HepG2 (cell line): ENCODE measurements around the gene SCAPER. TPM values are rescaled to one million over a fixed set of nuclear protein-coding genes. Genes with fewer than 3 reads are reported as not detected.

Source experiments
- CTCF ChIP-seq: sonication (generic); formaldehyde crosslinking; IDR thresholded peaks from 2 replicates; pipeline ENCODE4 v1.5.0; 2020; ENCODE audit warnings: mild to moderate bottlenecking, missing genetic modification reagents, moderate library complexity
- FOSL2 ChIP-seq: sonication (generic); formaldehyde crosslinking; IDR thresholded peaks from 2 replicates; pipeline ENCODE4 v1.4.0; 2020; ENCODE audit warnings: missing genetic modification reagents
- HDAC2 ChIP-seq: sonication (generic); formaldehyde crosslinking; IDR thresholded peaks from 2 replicates; pipeline ENCODE4 v1.4.0; 2020; ENCODE audit warnings: missing genetic modification reagents
- HMGXB3 ChIP-seq: sonication (generic); formaldehyde crosslinking; IDR thresholded peaks from 2 replicates; pipeline ENCODE4 v1.4.0; 2020; ENCODE audit warnings: missing genetic modification reagents, borderline replicate concordance
- ZNF496 ChIP-seq: sonication (generic); formaldehyde crosslinking; IDR thresholded peaks from 2 replicates; pipeline ENCODE4 v1.8.1; 2023; ENCODE audit warnings: mild to moderate bottlenecking, moderate library complexity, missing genetic modification reagents; ENCODE audit not compliant: insufficient replicate concordance
- ZNF710 ChIP-seq: sonication (generic); formaldehyde crosslinking; IDR thresholded peaks from 2 replicates; pipeline ENCODE4 v1.5.0; 2020; ENCODE audit warnings: mild to moderate bottlenecking, missing genetic modification reagents, borderline replicate concordance
- polyA plus RNA-seq, 8 experiments: library from polyadenylated mRNA; depleted of rRNA in 3 of 8; stranded (reverse) in 7 of 8; unstranded in 1 of 8; fragments of >200 nt; fragmentation: Illumina TruSeq in 4 of 8; extraction: Trizol in 4 of 8; gene quantifications; 2 replicates each; pipeline versions ENCODE4 v1.2.1 to v1.2.3, GENCODE V29; 2011 to 2016; ENCODE audit warnings: low read depth in 4 of 8, missing spikeins in 1 of 8, mixed read lengths in 1 of 8; ENCODE audit not compliant: insufficient read depth in 1 of 8
- total RNA-seq, 5 experiments: library from RNA; depleted of rRNA; stranded (reverse); fragments of >200 nt; fragmentation: Illumina TruSeq; extraction: Trizol; gene quantifications; 2 replicates each; pipeline ENCODE4 v1.2.3, GENCODE V29; 2016; ENCODE audit warnings: low read depth in 1 of 5
- TF ChIP-seq, protein P1 (sequence below): sonication (generic); formaldehyde crosslinking; IDR thresholded peaks from 2 replicates; pipeline ENCODE4 v1.5.0; 2020; ENCODE audit warnings: mild to moderate bottlenecking, missing genetic modification reagents, borderline replicate concordance

Gene SCAPER
- total and polyA plus RNA-seq, 2 of the 13 experiments (the other 11 are each of a cell fraction or from before 2014, with no cell fraction given): 4.3 to 10.5 TPM

GRCh38 chr15:76336254-76337058 is 568.7 kb downstream of the SCAPER start, which contains the start of gene ISL2 (continued):
- peak; percentile 2; the same call in 1 of the 2 replicates for TF ChIP-seq CTCF
- peak; percentile 33 for TF ChIP-seq HDAC2 (CRISPR knock-in tag)
- TF ChIP-seq, protein P1, sequence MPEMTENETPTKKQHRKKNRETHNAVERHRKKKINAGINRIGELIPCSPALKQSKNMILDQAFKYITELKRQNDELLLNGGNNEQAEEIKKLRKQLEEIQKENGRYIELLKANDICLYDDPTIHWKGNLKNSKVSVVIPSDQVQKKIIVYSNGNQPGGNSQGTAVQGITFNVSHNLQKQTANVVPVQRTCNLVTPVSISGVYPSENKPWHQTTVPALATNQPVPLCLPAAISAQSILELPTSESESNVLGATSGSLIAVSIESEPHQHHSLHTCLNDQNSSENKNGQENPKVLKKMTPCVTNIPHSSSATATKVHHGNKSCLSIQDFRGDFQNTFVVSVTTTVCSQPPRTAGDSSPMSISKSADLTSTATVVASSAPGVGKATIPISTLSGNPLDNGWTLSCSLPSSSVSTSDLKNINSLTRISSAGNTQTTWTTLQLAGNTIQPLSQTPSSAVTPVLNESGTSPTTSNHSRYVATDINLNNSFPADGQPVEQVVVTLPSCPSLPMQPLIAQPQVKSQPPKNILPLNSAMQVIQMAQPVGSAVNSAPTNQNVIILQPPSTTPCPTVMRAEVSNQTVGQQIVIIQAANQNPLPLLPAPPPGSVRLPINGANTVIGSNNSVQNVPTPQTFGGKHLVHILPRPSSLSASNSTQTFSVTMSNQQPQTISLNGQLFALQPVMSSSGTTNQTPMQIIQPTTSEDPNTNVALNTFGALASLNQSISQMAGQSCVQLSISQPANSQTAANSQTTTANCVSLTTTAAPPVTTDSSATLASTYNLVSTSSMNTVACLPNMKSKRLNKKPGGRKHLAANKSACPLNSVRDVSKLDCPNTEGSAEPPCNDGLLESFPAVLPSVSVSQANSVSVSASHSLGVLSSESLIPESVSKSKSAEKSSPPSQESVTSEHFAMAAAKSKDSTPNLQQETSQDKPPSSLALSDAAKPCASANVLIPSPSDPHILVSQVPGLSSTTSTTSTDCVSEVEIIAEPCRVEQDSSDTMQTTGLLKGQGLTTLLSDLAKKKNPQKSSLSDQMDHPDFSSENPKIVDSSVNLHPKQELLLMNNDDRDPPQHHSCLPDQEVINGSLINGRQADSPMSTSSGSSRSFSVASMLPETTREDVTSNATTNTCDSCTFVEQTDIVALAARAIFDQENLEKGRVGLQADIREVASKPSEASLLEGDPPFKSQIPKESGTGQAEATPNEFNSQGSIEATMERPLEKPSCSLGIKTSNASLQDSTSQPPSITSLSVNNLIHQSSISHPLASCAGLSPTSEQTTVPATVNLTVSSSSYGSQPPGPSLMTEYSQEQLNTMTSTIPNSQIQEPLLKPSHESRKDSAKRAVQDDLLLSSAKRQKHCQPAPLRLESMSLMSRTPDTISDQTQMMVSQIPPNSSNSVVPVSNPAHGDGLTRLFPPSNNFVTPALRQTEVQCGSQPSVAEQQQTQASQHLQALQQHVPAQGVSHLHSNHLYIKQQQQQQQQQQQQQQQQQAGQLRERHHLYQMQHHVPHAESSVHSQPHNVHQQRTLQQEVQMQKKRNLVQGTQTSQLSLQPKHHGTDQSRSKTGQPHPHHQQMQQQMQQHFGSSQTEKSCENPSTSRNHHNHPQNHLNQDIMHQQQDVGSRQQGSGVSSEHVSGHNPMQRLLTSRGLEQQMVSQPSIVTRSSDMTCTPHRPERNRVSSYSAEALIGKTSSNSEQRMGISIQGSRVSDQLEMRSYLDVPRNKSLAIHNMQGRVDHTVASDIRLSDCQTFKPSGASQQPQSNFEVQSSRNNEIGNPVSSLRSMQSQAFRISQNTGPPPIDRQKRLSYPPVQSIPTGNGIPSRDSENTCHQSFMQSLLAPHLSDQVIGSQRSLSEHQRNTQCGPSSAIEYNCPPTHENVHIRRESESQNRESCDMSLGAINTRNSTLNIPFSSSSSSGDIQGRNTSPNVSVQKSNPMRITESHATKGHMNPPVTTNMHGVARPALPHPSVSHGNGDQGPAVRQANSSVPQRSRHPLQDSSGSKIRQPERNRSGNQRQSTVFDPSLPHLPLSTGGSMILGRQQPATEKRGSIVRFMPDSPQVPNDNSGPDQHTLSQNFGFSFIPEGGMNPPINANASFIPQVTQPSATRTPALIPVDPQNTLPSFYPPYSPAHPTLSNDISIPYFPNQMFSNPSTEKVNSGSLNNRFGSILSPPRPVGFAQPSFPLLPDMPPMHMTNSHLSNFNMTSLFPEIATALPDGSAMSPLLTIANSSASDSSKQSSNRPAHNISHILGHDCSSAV (CRISPR knock-in tag): no peak
- peak; percentile 30; the same call in 1 of the 2 replicates for TF ChIP-seq HMGXB3
- TF ChIP-seq ZNF496 (CRISPR knock-in tag): no peak
- peak; percentile 19; the same call in 1 of the 2 replicates for TF ChIP-seq ZNF710 (CRISPR knock-in tag)
- peak; percentile 53 for TF ChIP-seq FOSL2 (CRISPR knock-in tag)
